RWPE2 (cell line): ENCODE results near the gene ANP32D.
"Not testable (repeated sequence)": the region's sequence is repeated elsewhere in the genome, so short reads cannot be mapped to it uniquely, and the experiment has no call there.

Experiments used
- ATAC-seq: fragments of 200-7000 bp; cut with Tn5 transposase; 3 replicates; pipeline ENCODE4 v1.9.1; 2021; ENCODE audit warnings: low read depth
- DNase-seq: peaks from one replicate; pipeline ENCODE4 v3.0.0-alpha.2; 2020; ENCODE audit warnings: low spot score
- H3K27ac ChIP-seq: fragments of 450-650 bp; 2 replicates; pipeline ENCODE4 v1.5.1; 2017; ENCODE audit warnings: mild to moderate bottlenecking; ENCODE audit not compliant: poor library complexity, severe bottlenecking
- H3K27me3 ChIP-seq: fragments of 250-450 bp; sonication (Bioruptor Pico); 2 replicates; pipeline ENCODE4 v1.5.1; 2021; ENCODE audit warnings: mild to moderate bottlenecking, moderate library complexity; ENCODE audit not compliant: insufficient read depth, poor library complexity, severe bottlenecking
- H3K36me3 ChIP-seq: fragments of 250-450 bp; sonication (Bioruptor Pico); 2 replicates; pipeline ENCODE4 v1.5.1; 2020; ENCODE audit warnings: low read depth, mild to moderate bottlenecking, moderate library complexity
- H3K4me1 ChIP-seq: fragments of 250-450 bp; sonication (Bioruptor Pico); 2 replicates; pipeline ENCODE4 v1.5.1; 2021; ENCODE audit warnings: mild to moderate bottlenecking, moderate library complexity; ENCODE audit not compliant: insufficient read depth, poor library complexity, severe bottlenecking
- H3K4me3 ChIP-seq: fragments of 250-450 bp; sonication (Bioruptor Pico); 2 replicates; pipeline ENCODE4 v1.5.1; 2021; ENCODE audit warnings: mild to moderate bottlenecking, moderate library complexity; ENCODE audit not compliant: severe bottlenecking
- H3K9me3 ChIP-seq: fragments of 250-450 bp; sonication (Bioruptor Pico); 2 replicates; pipeline ENCODE4 v1.5.1; 2021; ENCODE audit warnings: mild to moderate bottlenecking, moderate library complexity; ENCODE audit not compliant: severe bottlenecking
- TF ChIP-seq, protein P1 (sequence below): fragments of 450-650 bp; IDR thresholded peaks from one replicate; pipeline ENCODE4 v1.5.1; 2017; ENCODE audit warnings: mild to moderate bottlenecking, moderate library complexity; ENCODE audit not compliant: poor library complexity, severe bottlenecking

ANP32D gene

GRCh38 chr12:48472259-48472658 is at the start of gene ANP32D:
Gene ANP32D, plus strand, starts transcription at chr12:48472559. Its CDS starts 106 bp downstream, at chr12:48472665.
- no peak within 1 kb of the TSS for H3K4me3 ChIP-seq
- peaks cover 6% of the 10 kb centered on the region for H3K9me3 ChIP-seq
- no peaks in the 10 kb centered on the region for H3K36me3 ChIP-seq
- no peak for ATAC-seq
- H3K27me3 ChIP-seq = peaks cover 3% of the 10 kb centered on the region
- no peak for DNase-seq
- H3K27ac ChIP-seq = no peak within 1 kb of the TSS
- TF ChIP-seq, protein P1, sequence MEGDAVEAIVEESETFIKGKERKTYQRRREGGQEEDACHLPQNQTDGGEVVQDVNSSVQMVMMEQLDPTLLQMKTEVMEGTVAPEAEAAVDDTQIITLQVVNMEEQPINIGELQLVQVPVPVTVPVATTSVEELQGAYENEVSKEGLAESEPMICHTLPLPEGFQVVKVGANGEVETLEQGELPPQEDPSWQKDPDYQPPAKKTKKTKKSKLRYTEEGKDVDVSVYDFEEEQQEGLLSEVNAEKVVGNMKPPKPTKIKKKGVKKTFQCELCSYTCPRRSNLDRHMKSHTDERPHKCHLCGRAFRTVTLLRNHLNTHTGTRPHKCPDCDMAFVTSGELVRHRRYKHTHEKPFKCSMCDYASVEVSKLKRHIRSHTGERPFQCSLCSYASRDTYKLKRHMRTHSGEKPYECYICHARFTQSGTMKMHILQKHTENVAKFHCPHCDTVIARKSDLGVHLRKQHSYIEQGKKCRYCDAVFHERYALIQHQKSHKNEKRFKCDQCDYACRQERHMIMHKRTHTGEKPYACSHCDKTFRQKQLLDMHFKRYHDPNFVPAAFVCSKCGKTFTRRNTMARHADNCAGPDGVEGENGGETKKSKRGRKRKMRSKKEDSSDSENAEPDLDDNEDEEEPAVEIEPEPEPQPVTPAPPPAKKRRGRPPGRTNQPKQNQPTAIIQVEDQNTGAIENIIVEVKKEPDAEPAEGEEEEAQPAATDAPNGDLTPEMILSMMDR = no peak
- no peaks in the 10 kb centered on the region for H3K4me1 ChIP-seq

GRCh38 chr12:48423171-48423570 is 49.2 kb upstream of the ANP32D start:
- H3K4me1 ChIP-seq = no peaks in the 10 kb centered on the region
- H3K9me3 ChIP-seq = no peaks in the 10 kb centered on the region
- no peak overlapping the region for H3K27ac ChIP-seq
- DNase-seq (no peak), ATAC-seq (no peak)
- TF ChIP-seq, protein P1 = no peak
- H3K4me3 ChIP-seq = no peak overlapping the region
- no peaks in the 10 kb centered on the region for H3K36me3 ChIP-seq
- peaks cover 18% of the 10 kb centered on the region for H3K27me3 ChIP-seq

DNA sequence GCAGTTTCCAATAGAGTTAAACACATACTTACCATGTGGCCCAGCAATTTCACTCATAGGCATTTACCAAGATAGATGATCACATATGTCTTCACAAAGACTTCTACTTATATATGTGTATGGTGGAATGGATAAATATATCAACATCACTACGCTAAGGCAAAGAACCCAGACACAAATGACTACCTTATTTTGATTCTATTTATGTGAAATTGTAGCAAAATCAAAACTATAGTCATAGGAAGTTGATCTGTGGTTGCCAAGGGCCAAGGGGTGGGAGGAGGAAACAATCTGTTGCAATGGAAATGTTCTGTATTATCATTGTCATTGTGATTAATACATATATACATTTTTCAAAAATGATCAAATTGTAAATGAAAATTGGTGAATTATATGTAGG is 47.7 kb upstream of the ANP32D start:
- Histone ChIP-seq H3K27me3 (peaks cover 18% of the 10 kb centered on the region), H3K27ac (no peak overlapping the region), H3K4me3 (no peak overlapping the region), H3K9me3 (no peaks in the 10 kb centered on the region), H3K36me3 (no peaks in the 10 kb centered on the region), H3K4me1 (no peaks in the 10 kb centered on the region)
- DNase-seq (no peak), ATAC-seq (no peak)
- TF ChIP-seq, protein P1 = no peak

DNA sequence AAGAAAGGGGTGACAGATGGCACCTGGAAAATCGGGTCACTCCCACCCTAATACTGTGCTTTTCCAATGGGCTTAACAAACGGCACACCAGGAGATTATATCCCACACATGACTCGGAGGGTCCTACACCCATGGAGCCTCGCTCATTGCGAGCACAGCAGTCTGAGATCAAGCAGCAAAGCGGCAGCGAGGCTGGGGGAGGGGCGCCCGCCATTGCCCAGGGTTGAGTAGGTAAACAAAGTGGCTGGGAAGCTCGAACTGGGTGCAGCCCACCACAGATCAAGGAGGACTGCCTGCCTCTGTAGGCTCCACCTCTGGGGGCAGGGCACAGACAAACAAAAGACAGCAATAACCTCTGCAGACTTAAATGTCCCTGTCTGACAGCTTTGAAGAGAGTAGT is 38.3 kb upstream of the ANP32D start:
- not testable (repeated sequence) for H3K4me3 ChIP-seq, H3K9me3 ChIP-seq, H3K27me3 ChIP-seq, H3K36me3 ChIP-seq, H3K4me1 ChIP-seq, ATAC-seq, DNase-seq, H3K27ac ChIP-seq

DNA sequence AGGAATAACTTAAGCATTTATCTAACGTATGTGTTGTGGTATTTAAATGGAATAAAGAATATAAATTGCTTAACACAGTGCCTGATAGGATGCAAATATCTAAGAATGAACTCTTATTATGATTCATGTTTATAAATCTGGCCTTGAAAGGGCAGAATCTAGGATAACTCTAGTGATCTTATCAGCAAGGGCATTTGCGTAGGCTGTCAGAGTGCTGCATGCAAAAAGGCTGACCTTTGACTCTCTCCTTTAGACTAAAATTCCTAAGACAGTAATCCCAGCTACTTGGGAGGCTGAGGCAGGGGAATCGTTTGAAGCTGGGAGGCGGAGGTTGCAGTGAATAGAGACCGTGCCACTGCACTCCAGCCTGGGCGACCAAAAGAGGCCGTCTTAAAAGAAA is 31.3 kb upstream of the ANP32D start:
- Histone ChIP-seq H3K27me3 (peaks cover 4% of the 10 kb centered on the region), H3K4me1 (no peaks in the 10 kb centered on the region), H3K36me3 (no peaks in the 10 kb centered on the region), H3K27ac (no peak overlapping the region), H3K4me3 (no peak overlapping the region), H3K9me3 (no peaks in the 10 kb centered on the region)
- DNase-seq (no peak), ATAC-seq (no peak)
- TF ChIP-seq, protein P1 = no peak
